ENCODE measurements around the gene INCA1. TPM values are rescaled to one million over a fixed set of nuclear protein-coding genes. Genes with fewer than 3 reads are reported as not detected.

INCA1 gene
- total and polyA plus RNA-seq, 2 of the 8 experiments (the other 6 are each of a cell fraction or from before 2014, with no cell fraction given), result 0.89 to 1.4 TPM

DNA sequence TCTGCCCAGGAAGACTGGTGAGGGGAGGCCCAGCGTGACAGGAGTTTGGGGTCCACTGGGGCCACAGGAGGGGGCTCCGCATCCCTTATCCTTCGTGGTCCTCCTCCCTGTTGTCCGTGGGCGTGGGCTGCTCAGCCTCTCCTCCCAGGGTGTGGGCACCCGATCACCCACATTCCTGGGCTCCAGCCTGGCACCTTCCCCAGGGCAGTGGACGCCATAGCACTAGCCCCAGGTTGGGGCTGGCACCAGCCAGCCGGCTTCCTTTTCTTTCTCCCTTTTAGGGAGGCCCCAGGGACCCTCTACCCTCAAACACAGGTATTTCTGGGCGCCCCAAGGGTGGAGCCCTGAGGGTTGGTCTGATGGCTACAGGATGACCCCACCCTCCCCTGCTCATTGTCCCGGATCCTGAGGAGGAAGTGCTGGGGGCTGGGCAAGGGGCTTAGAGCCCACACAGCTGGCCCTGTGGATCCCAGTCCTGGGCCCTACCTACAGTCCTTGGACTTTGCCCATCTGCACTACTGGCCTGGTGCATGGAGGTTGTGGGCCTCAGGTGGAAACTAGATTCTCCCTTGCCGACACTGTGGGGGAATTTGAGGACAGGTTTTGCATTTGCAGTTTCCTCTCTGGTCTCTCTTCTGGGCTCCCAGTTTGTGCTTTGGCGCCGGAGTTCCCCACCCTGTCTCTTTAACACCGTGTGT is 1.6 kb upstream of the INCA1 start:
- Histone ChIP-seq H4K91ac (replicated peaks; ENCODE audit: insufficient read length, low read length) (peak overlapping the region; percentile 75), H3K4me1 (replicated peaks in 1 of 4; ENCODE audit: control insufficient read depth in 3 of 4, insufficient read depth in 4 of 4, low read length in 3 of 4) (peaks cover 4 to 17% (median 8%) of the 10 kb centered on the region in 4 experiments), H4K8ac (ENCODE audit: extremely low read depth, insufficient read depth, low read length) (peak overlapping the region; percentile 22; the same call in 1 of the 2 replicates), H2BK5ac (ENCODE audit: low read depth, low read length) (peak overlapping the region; percentile 78; the same call in 1 of the 2 replicates), H3K4me3 (ENCODE audit: extremely low read depth in 1 of 4, insufficient read depth in 2 of 4, low read depth in 3 of 4, low read length in 4 of 4) (peak overlapping the region; percentile 75 to 80 (median 78)), H3K14ac (ENCODE audit: insufficient read length) (peak overlapping the region; percentile 50), H4K20me1 (replicated peaks in 1 of 2; ENCODE audit: control insufficient read depth in 1 of 2, insufficient read depth in 2 of 2, low read length in 2 of 2) (peaks cover 2 to 12% of the 10 kb centered on the region in 2 experiments), H2BK120ac (replicated peaks; ENCODE audit: low read depth, low read length) (no peak overlapping the region), H3K27ac (ENCODE audit: low read depth, low read length) (no peak overlapping the region), H3K9ac (replicated peaks in 1 of 4; ENCODE audit: extremely low read depth in 1 of 4, low read depth in 3 of 4, low read length in 3 of 4) (peak overlapping the region in 3 of 4 experiments; percentile 51 to 74 (median 62); a peak in 5 of 7 replicates), H2AK5ac (ENCODE audit: low read depth, low read length) (peak overlapping the region; percentile 65; the same call in 1 of the 2 replicates), H3K36me3 (ENCODE audit: control insufficient read depth in 2 of 4, insufficient read depth in 4 of 4, low read length in 3 of 4) (peaks cover 11 to 29% (median 18%) of the 10 kb centered on the region in 4 experiments), H2BK12ac (ENCODE audit: low read depth, low read length) (0 out of 2 replicates have a peak overlapping the region, but pooled peaks have one; percentile 23), H3K56ac (replicated peaks; ENCODE audit: insufficient read length, low read depth, low read length) (no peak overlapping the region), H3K79me1 (ENCODE audit: low read depth, low read length) (peaks cover 11% of the 10 kb centered on the region), H2AFZ (ENCODE audit: low read length) (no peak overlapping the region), H2BK20ac (ENCODE audit: low read length) (no peak overlapping the region), H3K18ac (ENCODE audit: extremely low read depth, low read length) (peak overlapping the region; percentile 78; the same call in 1 of the 2 replicates), H3K4me2 (ENCODE audit: insufficient read depth in 1 of 2, low read depth in 2 of 2, low read length in 2 of 2) (peak overlapping the region; percentile 97 to 100), H3K27me3 (replicated peaks in 1 of 4; ENCODE audit: control insufficient read depth in 3 of 4, extremely low read depth in 1 of 4, insufficient read depth in 3 of 4, low read length in 3 of 4) (peaks cover 0 to 13% (median 1%) of the 10 kb centered on the region in 4 experiments; a peak in 4 of 7 replicates), H3K4ac (replicated peaks; ENCODE audit: insufficient read length, low read depth, low read length) (peak overlapping the region; percentile 96), H3K23me2 (ENCODE audit: low read depth, low read length) (peaks cover 11% of the 10 kb centered on the region), H3K23ac (ENCODE audit: insufficient read length) (no peak overlapping the region), H3K9me3 (ENCODE audit: insufficient read depth in 2 of 2, low read depth in 1 of 2, low read length in 1 of 2) (no peaks in the 10 kb centered on the region), H4K5ac (ENCODE audit: insufficient read length, low read depth, low read length) (no peak overlapping the region), H2BK15ac (ENCODE audit: low read length) (peak overlapping the region; percentile 88; the same call in 1 of the 2 replicates), H3K79me2 (ENCODE audit: control insufficient read depth in 1 of 2, insufficient read depth in 2 of 2, low read length in 2 of 2) (peaks cover 0 to 19% of the 10 kb centered on the region in 2 experiments; a peak in 2 of 4 replicates)
- 30% methylated on average over 13 of the region's 14 CpGs; no CpG with 5 or more reads in 1 of the 2 experiments for WGBS, 2 experiments (ENCODE audit: extremely low coverage in 1 of 2, insufficient coverage in 1 of 2, insufficient read length in 1 of 2, insufficient replicate concordance in 2 of 2, low coverage in 1 of 2, low lambda C conversion rate in 2 of 2, missing lambda C conversion rate in 1 of 2)
- no peak for FAIRE-seq
- POLR2A ChIA-PET (ENCODE audit: partially characterized antibody), result interaction anchor here (0.5 to 4.7 kb wide), 12 partner anchors 11 to 104 kb away, joined by 3 to 36 read pairs (median 4); partner anchors contain the start of genes CAMTA2, PFN1, RNF167 and SLC25A11
- CTCF ChIA-PET (ENCODE audit: partially characterized antibody), result interaction anchor here (0.8 to 1.2 kb wide), 4 partner anchors 20 to 90 kb away, joined by 3 read pairs; partner anchors contain the start of genes RNF167 and SLC25A11
- peak in 1 of 2 experiments; percentile 51 for DNase-seq (ENCODE audit: low read depth in 1 of 2, low spot score in 2 of 2)
- no peak for TF ChIP-seq MAFK (IDR thresholded peaks at IDR 0.05; ENCODE audit: low read depth, low read length)
- no peak for TF ChIP-seq TBP (IDR thresholded peaks at IDR 0.05; ENCODE audit: low read depth, low read length)
- TF ChIP-seq CBX8 (IDR thresholded peaks at IDR 0.05; ENCODE audit: borderline replicate concordance, low read depth, low read length), result no peak
- no peak for TF ChIP-seq HDAC6 (IDR thresholded peaks at IDR 0.05; ENCODE audit: low read depth, low read length)
- TF ChIP-seq, protein P1, sequence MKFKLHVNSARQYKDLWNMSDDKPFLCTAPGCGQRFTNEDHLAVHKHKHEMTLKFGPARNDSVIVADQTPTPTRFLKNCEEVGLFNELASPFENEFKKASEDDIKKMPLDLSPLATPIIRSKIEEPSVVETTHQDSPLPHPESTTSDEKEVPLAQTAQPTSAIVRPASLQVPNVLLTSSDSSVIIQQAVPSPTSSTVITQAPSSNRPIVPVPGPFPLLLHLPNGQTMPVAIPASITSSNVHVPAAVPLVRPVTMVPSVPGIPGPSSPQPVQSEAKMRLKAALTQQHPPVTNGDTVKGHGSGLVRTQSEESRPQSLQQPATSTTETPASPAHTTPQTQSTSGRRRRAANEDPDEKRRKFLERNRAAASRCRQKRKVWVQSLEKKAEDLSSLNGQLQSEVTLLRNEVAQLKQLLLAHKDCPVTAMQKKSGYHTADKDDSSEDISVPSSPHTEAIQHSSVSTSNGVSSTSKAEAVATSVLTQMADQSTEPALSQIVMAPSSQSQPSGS (IDR thresholded peaks at IDR 0.05; ENCODE audit: low read length), result no peak
- no peak for TF ChIP-seq CHD1 (IDR thresholded peaks at IDR 0.05; ENCODE audit: low read depth, low read length)
- TF ChIP-seq KDM4A (IDR thresholded peaks at IDR 0.05; ENCODE audit: low read depth, low read length, severe bottlenecking), result no peak
- no peak for TF ChIP-seq BACH1 (IDR thresholded peaks at IDR 0.05; ENCODE audit: low read length)
- TF ChIP-seq CEBPB (IDR thresholded peaks at IDR 0.05; ENCODE audit: low read depth, low read length), result no peak
- TF ChIP-seq, protein P2, sequence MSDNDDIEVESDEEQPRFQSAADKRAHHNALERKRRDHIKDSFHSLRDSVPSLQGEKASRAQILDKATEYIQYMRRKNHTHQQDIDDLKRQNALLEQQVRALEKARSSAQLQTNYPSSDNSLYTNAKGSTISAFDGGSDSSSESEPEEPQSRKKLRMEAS (IDR thresholded peaks at IDR 0.05), result no peak

All from H1 (cell line).